Germinal center (tissue), 1 donor: Measurements from ENCODE around the gene TM4SF18.
"Not testable (repeated sequence)": the region's sequence is repeated elsewhere in the genome, so short reads cannot be mapped to it uniquely, and the experiment has no call there.

Experiments used
- DNase-seq: peaks from one replicate; pipeline ENCODE4 v3.0.0; 2012; ENCODE audit warnings: mixed read lengths, low spot score

The TM4SF18 gene

DNA sequence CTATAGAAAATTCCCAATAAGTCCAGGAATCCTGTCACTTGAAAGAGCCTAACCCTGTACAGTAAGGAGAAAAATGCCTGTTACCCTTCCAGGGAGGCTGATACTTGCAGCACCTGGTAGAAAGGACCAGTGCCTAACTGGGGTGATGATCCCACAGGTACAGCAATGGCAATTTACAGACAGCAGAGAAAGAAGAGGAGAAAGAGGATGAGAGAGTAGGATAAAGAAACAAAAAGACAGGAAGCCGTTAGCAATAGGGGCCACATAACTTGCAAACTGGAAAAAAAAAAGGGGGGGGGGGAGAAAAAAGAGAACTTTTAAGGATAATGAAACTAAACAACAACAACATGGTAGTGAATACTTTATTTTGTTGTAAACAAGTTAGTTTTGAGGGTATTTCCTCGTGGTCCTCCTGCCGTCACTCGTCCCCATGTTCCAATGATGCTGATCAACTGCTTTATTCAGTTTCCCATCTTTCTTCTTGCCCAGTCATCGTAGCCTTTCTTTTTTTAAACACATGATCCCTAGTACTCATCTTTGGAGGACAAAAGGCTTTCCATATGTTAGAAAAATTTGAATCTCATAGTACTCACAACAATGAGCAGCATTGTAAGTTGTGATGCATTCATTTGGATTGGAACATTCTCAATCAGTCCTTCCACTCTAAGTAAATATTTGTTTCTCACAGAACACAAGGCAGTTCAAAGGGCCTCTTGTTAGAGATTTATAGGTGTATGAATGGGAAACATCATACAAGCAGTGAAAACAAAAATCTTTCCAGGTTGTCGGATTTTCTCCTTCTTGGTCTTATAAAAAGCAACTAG lies 35.5 kb upstream of the TM4SF18 start:
- DNase-seq = no peak

DNA sequence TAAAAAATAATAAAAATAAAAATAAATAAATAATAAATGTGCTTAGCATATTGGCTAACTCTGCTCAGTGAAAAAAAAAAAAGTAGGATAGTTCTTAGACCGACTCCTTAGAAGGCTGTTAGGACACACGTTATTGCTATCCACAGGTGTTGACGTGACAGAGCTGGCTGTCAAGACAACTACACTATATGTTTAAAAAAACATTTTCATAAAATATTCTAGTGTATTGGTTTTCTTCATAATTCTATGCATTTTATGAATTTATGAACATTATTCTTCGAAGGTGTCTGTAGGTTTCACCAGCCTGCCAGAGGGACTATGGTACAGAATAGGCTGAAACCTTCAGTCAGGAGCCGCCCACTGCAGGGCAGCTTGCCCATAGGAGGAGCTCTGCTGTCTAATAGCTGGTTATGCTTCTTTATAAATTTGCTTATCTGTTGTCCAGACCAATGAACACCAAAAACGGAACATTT lies 34.8 kb upstream of the TM4SF18 start:
- no peak for DNase-seq

DNA sequence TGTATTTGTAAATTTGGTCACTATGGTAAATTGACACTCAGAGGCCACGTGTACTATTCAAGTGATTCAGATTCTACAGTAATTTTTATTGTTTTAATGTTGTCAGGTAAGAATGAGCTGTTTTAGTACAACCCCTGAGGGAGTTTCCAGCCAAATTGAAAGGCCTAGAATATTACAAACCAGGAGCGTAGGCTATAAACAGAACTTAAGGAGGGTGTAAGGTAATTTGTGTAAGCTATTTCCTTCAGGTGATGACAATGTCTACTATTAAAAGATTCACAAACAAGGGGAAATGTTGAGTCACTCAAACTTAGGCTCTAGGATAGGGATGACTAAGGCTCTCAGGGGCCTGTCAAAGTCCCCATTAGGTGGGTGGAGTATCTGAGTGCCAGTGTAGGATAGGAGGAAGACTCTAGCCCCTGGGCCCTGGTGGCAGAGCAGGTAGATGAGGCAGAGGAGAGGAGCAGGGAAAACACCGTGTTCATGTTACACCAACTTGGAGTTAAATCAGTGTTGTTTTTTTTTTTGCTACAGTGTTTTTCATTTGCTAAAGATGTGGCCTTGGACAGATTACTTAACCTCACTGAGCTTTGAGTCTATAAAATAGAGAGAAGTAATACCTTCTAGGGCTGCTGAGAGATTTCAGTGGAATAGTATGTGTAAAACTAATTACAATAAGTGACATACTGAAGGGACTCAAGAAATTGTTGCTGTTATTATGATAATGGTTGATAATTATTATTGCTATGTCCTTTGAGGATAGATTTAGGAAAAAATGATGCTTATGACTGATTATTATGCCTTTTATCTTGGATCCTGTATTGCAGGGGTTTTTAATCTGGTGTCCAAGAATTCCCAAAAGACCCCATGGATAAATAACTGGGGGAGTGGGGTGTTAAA lies 33.8 kb upstream of the TM4SF18 start:
- DNase-seq = no peak

- no peak for DNase-seq
Observed at GRCh38 chr3:149366031-149366430, 32.6 kb upstream of the TM4SF18 start.

- DNase-seq = no peak
Observed at GRCh38 chr3:149364624-149365023, 31.2 kb upstream of the TM4SF18 start.

DNA sequence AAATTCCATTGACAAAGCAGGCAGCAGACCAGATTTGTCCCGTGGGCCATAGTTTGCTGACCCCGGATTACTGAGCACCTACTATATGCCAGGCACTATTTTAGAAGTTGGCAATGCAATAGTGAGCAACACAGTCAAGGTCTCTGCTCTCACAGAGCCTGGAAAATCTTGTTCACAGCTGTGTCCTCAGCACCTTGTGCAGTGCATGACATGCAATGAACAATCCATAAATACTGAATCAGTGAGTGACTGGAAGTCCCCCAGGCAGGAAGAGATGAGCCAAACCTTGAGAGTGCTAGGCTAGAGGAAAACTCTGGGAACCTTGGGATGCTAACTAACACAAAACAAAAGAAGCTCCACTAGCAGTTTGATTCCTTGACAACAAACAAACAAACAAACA lies 29.6 kb upstream of the TM4SF18 start:
- no peak for DNase-seq

DNA sequence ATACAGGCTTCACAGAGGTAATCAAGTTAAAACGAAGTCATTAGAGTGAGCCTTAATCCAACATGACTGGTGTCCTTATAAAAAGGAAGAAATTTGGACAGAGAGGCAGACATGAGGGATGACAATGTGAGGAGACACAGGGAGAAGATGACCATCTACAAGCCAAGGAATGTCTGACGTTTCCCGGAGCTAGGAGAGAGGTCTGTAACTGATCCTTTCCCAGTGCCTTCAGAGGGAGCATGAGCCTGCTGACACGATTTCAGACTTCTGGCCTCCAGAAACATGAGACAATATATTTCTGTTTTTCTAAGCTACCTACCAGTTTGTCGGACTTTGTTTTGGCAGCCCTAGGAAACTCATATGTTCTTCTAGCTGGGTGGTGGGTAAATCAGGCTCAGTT lies 28.9 kb upstream of the TM4SF18 start:
- no peak for DNase-seq

DNA sequence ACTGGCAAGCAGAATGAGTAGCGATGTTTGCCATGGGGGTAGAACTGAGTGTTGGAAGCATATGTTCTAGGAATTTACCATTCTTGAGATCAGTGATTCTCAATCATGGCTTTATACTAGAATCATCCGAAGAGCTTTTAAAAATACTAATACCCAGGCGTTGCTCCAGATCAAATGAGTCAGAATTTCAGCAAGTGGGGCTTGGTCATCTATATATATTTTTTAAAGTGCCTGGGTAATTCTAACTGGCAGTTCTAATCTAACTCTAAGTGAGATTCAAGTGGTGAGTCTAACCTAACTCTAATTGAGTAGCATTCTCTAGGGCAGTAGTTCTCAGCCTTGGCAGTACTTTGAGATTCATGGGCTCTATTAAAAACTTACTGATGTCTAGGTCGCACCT lies 23.2 kb upstream of the TM4SF18 start:
- DNase-seq = no peak

GRCh38 chr3:149356044-149356592 lies 22.7 kb upstream of the TM4SF18 start:
- DNase-seq = no peak

DNA sequence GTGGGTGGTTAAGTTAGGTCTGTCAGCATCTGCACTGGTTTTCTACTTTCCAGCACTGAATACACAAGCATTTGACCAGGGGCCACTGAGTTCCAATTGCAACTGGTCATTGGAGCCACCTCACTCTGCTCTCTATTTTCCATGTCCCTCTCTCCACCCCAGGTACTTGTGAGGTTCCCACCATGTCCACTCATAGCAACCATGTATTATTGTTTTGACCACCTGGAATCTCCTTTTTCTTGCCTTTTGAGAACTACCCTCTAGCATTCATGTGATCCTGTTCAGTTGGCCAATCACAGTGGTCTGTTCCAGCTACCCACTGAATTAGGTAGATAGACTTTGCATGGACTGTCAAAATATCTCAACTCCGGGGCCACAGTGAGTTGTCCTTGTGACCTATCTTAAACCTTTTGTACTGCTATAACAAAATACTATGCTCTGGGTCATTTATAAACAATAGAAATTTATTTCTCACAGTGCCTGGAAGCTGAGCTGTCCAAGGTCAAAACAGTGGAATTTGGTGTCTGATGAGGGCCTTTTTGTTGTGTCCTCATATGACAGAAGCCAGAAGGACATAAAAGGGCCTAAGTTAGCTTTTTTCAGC lies 20.2 kb upstream of the TM4SF18 start:
- DNase-seq = no peak

GRCh38 chr3:149352556-149352955 lies 19.1 kb upstream of the TM4SF18 start:
- peak; percentile 69 for DNase-seq

GRCh38 chr3:149343951-149344350 lies 10.5 kb upstream of the TM4SF18 start:
- DNase-seq = peak; percentile 18

- no peak for DNase-seq
Observed at GRCh38 chr3:149342413-149343380, 9.3 kb upstream of the TM4SF18 start.

GRCh38 chr3:149340310-149340933 lies 7.0 kb upstream of the TM4SF18 start:
- no peak for DNase-seq

- no peak for DNase-seq
Observed at GRCh38 chr3:149339931-149340309, 6.5 kb upstream of the TM4SF18 start.

DNA sequence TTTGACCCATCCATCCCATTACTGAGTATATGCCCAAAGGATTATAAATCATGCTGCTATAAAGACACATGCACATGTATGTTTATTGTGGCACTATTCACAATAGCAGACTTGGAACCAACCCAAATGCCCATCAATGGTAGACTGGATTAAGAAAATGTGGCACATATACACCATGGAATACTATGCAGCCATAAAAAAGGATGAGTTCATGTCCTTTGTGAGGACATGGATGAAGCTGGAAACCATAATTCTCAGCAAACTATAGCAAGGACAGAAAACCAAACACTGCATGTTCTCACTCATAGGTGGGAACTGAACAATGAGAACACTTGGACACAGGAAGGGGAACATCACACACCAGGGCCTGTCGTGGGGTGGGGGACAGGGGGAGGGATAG lies 4.0 kb upstream of the TM4SF18 start:
- DNase-seq = not testable (repeated sequence)

DNA sequence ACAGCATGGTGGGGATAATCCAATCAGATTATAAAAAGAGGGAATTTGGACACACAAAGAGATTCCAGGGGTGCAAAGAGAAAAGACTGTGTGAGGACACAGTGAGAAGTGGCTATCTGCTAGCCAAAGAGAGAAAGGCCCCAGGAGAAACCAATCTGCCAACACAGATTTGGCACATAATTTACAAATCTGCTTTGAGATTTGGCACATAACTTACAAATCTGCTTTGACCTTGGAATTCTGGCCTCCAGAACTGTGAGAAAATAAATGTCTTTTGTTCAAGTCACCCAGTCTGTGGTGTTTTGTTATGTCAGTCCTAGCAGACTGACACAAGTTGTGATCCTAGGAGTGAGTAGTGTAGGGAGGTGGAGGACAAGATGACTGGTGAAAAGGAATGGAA lies 3.5 kb upstream of the TM4SF18 start:
- no peak for DNase-seq

DNA sequence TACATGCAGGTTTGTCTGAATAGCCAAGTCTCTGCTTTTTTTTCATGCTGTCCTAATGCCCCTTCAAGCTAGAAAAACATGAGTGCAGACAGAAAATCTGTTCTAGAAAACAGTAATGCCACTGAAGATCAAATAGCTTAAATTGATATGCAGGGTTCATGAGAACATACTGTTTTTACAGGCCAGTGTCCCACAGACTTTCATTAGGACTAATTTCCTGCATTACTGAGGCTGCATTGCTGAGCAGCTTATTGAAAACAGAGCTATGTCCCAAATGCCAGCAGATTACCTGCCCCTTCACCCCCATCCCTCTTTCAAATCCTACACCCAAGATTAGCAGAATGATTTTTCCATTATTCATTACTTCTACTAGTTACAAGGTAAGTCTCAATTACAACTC lies 665 bp downstream of the TM4SF18 start:
- DNase-seq = no peak

- DNase-seq = no peak
Observed at GRCh38 chr3:149332227-149332765, 1.1 kb downstream of the TM4SF18 start.

DNA sequence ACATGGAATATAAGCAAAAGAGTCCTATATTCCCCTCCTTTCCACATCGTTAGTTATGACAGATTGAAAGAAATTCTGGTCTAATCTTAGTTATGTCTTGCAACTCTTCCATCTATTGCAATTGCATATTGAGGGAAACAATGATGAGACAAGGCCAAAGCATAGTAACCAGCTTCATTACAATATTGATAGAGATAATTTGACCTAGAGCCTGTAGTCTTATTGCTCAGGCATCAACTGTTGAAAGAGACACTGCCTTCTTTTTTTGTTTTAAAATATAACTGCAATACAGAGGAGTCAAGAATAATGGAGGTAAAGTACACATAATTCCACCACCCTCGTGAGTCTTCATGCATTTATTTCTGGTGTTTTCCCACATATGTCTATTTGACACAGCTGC lies 2.0 kb downstream of the TM4SF18 start:
- DNase-seq = no peak
